GM19397 (cell line): ENCODE data around the gene ABHD8.
A peak's percentile ranks its signal among the peaks of the same experiment; 100 is the strongest.

Experiments used
- ATAC-seq: cut with Tn5 transposase; IDR thresholded peaks from one replicate; pipeline ENCODE4 v1.9.1; 2021; ENCODE audit warnings: mild to moderate bottlenecking, moderate library complexity; ENCODE audit not compliant: unreplicated experiment

The ABHD8 gene

GRCh38 chr19:17266975-17267788 lies 36.0 kb downstream of the ABHD8 start, which contains the start of gene BABAM1:
Gene BABAM1 (plus strand): TSS chr19:17267443. CDS start chr19:17268807, 1,364 bp downstream.
- peak; percentile 89 for ATAC-seq

- no peak for ATAC-seq
Measured at GRCh38 chr19:17266589-17266974, 36.6 kb downstream of the ABHD8 start.

- no peak for ATAC-seq
Measured at GRCh38 chr19:17266026-17266425, 37.2 kb downstream of the ABHD8 start.

- no peak for ATAC-seq
Measured at GRCh38 chr19:17264641-17264979, 38.6 kb downstream of the ABHD8 start, which contains the start of gene USHBP1. Gene USHBP1 (minus strand): TSS chr19:17264745. CDS start chr19:17264299, 446 bp downstream.

- ATAC-seq: no peak
Measured at GRCh38 chr19:17263712-17264640, 39.2 kb downstream of the ABHD8 start.

GRCh38 chr19:17262557-17262956 lies 40.7 kb downstream of the ABHD8 start:
- ATAC-seq: no peak

GRCh38 chr19:17260842-17261325 lies 42.3 kb downstream of the ABHD8 start:
- ATAC-seq: peak; percentile 85

- no peak for ATAC-seq
Measured at GRCh38 chr19:17259934-17260333, 43.3 kb downstream of the ABHD8 start.

- no peak for ATAC-seq
Measured at GRCh38 chr19:17259118-17259780, 44.0 kb downstream of the ABHD8 start.

GRCh38 chr19:17256130-17256529 lies 47.1 kb downstream of the ABHD8 start:
- no peak for ATAC-seq

GRCh38 chr19:17255150-17255621 lies 48.0 kb downstream of the ABHD8 start:
- no peak for ATAC-seq

- ATAC-seq: no peak
Measured at GRCh38 chr19:17254636-17255035, 48.6 kb downstream of the ABHD8 start.

- no peak for ATAC-seq
Measured at GRCh38 chr19:17249887-17250548, 53.2 kb downstream of the ABHD8 start.

- no peak for ATAC-seq
Measured at GRCh38 chr19:17248011-17248776, 55.0 kb downstream of the ABHD8 start.

- no peak for ATAC-seq
Measured at GRCh38 chr19:17246681-17247425, 56.4 kb downstream of the ABHD8 start.

- peak; percentile 25 for ATAC-seq
Measured at GRCh38 chr19:17245535-17245984, 57.7 kb downstream of the ABHD8 start, which contains the start of gene NR2F6. Gene NR2F6 (minus strand): TSS chr19:17245919. CDS start chr19:17245220, 699 bp downstream.

- peak; percentile 13 for ATAC-seq
Measured at GRCh38 chr19:17244618-17245534, 58.3 kb downstream of the ABHD8 start.
